Endothelial cell of umbilical vein (primary cell): ENCODE measurements around the gene SBF1.

Experiments
- CTCF ChIP-seq, 2 donors: IDR thresholded peaks; 1 replicate in 1 of 2; 2 replicates in 1 of 2; pipeline ENCODE4 v1.5.1; 2011; ENCODE audit warnings: low read length in 2 of 2, mild to moderate bottlenecking in 2 of 2, moderate library complexity in 2 of 2, control low read depth in 1 of 2, inconsistent platforms in 1 of 2, low read depth in 1 of 2; ENCODE audit not compliant: insufficient read depth in 1 of 2; ENCODE audit errors: extremely low read depth in 1 of 2
- EZH2 ChIP-seq: IDR thresholded peaks from 2 replicates; pipeline ENCODE4 v1.6.1; 2012; ENCODE audit warnings: borderline replicate concordance, low read depth, mild to moderate bottlenecking, moderate library complexity, low read length, inconsistent platforms; ENCODE audit not compliant: severe bottlenecking
- FOS ChIP-seq: IDR thresholded peaks from 2 replicates; pipeline ENCODE4 v1.6.1; 2011; ENCODE audit warnings: mild to moderate bottlenecking, low read length, moderate library complexity, borderline replicate concordance; ENCODE audit not compliant: insufficient read depth
- GATA2 ChIP-seq: IDR thresholded peaks from 2 replicates; pipeline ENCODE4 v1.7.0; 2011; ENCODE audit warnings: low read depth, mild to moderate bottlenecking, moderate library complexity, mixed read lengths, low read length; ENCODE audit not compliant: insufficient read length, insufficient read depth
- MAX ChIP-seq: IDR thresholded peaks from 2 replicates; pipeline ENCODE4 v1.6.1; 2011; ENCODE audit not compliant: insufficient read depth, insufficient read length
- MYC ChIP-seq: IDR thresholded peaks from one replicate; pipeline ENCODE4 v1.6.1; 2011; ENCODE audit warnings: mild to moderate bottlenecking, low read depth, low read length
- POLR2A ChIP-seq: IDR thresholded peaks from 2 replicates; pipeline ENCODE4 v1.6.1; 2012; ENCODE audit warnings: low read depth, mild to moderate bottlenecking, control low read depth, low read length
- POLR2AphosphoS5 ChIP-seq: IDR thresholded peaks from 2 replicates; pipeline ENCODE4 v1.6.1; 2012; ENCODE audit warnings: low read depth, mild to moderate bottlenecking, control low read depth, low read length, moderate library complexity; ENCODE audit not compliant: insufficient read depth

DNA sequence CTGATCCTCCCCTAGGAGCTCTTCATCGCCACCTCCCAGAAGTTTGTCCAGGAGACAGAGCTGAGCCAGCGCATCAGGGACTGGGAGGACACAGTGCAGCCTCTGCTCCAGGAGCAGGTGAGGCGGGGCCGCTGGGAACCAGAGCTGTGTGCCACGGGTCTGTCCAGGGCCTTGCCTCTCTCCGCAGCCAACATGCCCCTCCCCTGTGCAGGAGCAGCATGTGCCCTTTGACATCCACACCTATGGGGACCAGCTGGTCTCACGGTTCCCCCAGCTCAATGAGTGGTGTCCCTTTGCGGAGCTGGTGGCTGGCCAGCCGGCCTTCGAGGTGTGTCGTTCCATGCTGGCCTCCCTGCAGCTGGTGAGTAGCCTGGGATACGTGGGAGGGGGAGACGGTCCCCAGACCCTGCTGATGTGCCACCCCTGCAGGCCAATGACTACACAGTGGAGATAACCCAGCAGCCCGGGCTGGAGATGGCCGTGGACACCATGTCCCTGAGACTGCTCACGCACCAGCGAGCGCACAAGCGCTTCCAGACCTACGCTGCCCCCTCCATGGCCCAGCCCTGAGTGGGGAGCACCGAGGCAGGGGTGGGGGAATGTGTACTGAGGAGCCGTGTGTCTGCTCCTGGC is 48.1 kb upstream of the SBF1 start:
- TF ChIP-seq CTCF (IDR thresholded peaks at IDR 0.05; ENCODE audit: extremely low read depth in 1 of 2, insufficient read depth in 1 of 2, low read depth in 1 of 2, low read length in 2 of 2) (no peak), POLR2A (no peak), MAX (no peak), EZH2 (no peak), POLR2AphosphoS5 (no peak), FOS (no peak), MYC (no peak), GATA2 (no peak)
